ENCODE results near the gene FANCL.
"Not testable (repeated sequence)": the region's sequence is repeated elsewhere in the genome, so short reads cannot be mapped to it uniquely, and the experiment has no call there.

FANCL gene

DNA sequence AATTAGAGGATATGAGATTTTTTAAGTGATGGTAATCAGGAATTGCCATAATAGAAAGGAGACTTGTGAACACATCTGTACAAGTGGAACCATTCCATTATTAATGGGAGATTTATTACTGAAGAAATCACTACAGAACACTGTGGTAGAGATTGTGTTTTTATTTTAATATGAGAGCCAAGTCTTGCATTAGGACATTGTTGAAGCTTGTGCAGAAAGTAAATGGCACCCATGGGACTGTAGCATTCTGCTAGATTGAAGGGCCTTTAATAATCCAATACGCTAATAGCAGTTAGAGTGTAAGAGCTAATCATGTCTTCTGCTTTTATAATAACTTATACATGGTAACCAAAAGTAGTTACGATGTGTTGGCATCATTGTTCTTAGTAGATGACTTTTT is 110.9 kb downstream of the FANCL start:
- TF ChIP-seq, protein P1, sequence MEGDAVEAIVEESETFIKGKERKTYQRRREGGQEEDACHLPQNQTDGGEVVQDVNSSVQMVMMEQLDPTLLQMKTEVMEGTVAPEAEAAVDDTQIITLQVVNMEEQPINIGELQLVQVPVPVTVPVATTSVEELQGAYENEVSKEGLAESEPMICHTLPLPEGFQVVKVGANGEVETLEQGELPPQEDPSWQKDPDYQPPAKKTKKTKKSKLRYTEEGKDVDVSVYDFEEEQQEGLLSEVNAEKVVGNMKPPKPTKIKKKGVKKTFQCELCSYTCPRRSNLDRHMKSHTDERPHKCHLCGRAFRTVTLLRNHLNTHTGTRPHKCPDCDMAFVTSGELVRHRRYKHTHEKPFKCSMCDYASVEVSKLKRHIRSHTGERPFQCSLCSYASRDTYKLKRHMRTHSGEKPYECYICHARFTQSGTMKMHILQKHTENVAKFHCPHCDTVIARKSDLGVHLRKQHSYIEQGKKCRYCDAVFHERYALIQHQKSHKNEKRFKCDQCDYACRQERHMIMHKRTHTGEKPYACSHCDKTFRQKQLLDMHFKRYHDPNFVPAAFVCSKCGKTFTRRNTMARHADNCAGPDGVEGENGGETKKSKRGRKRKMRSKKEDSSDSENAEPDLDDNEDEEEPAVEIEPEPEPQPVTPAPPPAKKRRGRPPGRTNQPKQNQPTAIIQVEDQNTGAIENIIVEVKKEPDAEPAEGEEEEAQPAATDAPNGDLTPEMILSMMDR (IDR thresholded peaks at IDR 0.05; ENCODE audit: low read depth, low read length) = no peak
- DNase-seq (ENCODE audit: low read depth in 2 of 2) = no peak

DNA sequence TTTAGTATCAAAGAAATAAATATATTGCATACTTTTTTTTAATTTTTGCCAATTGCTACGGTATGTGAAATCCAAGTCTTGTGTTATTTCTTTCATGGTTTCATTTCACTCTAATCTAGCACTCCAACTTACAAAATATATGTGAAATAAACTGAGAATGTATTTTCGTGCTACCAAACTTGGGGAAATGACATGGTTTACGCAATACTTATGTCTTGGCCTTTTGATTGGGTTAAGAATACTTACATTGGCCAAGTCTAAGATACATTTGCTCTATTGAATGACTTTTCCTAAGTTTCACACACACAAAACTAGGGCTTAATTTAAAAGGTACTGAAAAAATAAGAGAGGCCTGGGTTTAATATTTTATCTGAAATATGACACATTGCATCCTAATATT is 114.0 kb downstream of the FANCL start:
- no peak overlapping the region for H3K4me3 ChIP-seq (replicated peaks in 1 of 2; ENCODE audit: low read depth in 2 of 2, low read length in 2 of 2)
- TF ChIP-seq, protein P1 (IDR thresholded peaks at IDR 0.05; ENCODE audit: low read depth, low read length) = no peak
- DNase-seq (ENCODE audit: low read depth in 2 of 2) = no peak

More for the DNA sequence above, 110.9 kb downstream of the FANCL start:
- no peak overlapping the region for H3K4me3 ChIP-seq (replicated peaks in 1 of 2; ENCODE audit: low read depth in 2 of 2, low read length in 2 of 2)

DNA sequence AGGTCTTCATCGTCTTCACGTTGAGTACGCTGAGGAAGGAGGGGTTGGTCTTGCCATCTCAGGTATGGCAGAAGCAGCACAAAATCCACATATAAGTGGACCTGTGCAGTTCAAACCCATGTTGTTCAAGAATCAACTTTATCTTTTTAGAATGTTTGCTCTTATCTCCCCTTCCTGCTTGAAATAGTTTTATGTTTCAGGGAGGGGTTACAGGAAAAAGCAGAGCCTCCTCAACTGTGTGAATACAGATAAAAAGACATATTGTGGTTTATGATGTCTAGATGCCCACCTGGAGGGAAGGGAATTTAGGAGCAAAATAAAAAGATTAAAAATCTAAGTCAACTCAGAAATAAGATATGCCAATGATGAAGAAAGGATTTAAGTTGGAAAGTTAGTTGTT is 118.6 kb downstream of the FANCL start:
- TF ChIP-seq, protein P1 (IDR thresholded peaks at IDR 0.05; ENCODE audit: low read depth, low read length) = no peak
- DNase-seq (ENCODE audit: low read depth in 2 of 2) = no peak
- H3K4me3 ChIP-seq (replicated peaks in 1 of 2; ENCODE audit: low read depth in 2 of 2, low read length in 2 of 2) = no peak overlapping the region

DNA sequence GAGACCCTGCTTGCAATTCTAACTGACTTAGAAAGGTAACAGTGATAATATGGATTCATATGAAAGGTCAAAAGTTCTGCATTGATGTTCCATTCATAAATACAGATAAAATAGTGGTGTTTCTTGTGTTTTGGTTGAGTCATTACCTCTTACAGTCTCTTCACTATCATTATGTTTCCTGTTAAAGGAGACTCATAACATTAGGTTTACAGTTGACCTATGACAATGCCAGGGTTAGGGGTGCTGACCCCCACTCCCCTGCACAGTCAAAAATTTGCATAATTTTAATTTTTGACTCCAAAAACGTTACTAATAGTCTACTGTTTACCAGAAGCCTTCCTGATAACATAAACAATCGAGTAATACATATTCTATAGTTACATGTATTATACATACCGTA is 119.1 kb downstream of the FANCL start:
- TF ChIP-seq, protein P1 (IDR thresholded peaks at IDR 0.05; ENCODE audit: low read depth, low read length) = no peak
- no peak overlapping the region for H3K4me3 ChIP-seq (replicated peaks in 1 of 2; ENCODE audit: low read depth in 2 of 2, low read length in 2 of 2)
- DNase-seq (ENCODE audit: low read depth in 2 of 2) = no peak

DNA sequence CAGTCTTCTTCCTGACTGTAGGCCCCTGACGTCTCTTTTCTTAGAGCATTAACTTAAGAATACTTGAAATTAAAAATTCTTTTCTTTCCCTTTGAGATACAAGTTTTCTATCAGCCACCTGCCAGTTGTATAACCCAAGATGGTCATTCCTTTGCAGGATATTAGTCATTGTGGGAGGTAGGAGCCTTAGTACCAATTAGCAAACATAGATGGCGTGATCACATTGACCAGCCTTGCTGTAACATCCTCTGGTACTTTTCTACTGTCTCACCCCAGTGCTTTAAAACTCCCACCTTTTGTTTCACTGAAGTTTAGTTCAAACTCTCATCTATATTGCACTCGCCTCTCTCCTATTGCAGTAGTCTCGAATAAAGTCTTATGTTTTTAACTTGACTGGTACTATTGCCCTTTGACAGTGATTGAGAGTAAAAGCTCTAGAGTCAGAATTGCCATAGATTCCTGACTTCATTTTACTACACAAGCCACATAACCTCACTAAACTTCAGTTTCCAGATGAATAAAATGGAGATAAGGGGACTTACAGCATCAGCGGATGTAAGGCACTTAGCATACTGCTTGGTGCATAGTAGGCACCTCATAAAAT is 120.4 kb downstream of the FANCL start:
- H3K4me3 ChIP-seq (replicated peaks in 1 of 2; ENCODE audit: low read depth in 2 of 2, low read length in 2 of 2) = no peak overlapping the region
- no peak for DNase-seq (ENCODE audit: low read depth in 2 of 2)
- TF ChIP-seq, protein P1 (IDR thresholded peaks at IDR 0.05; ENCODE audit: low read depth, low read length) = no peak

DNA sequence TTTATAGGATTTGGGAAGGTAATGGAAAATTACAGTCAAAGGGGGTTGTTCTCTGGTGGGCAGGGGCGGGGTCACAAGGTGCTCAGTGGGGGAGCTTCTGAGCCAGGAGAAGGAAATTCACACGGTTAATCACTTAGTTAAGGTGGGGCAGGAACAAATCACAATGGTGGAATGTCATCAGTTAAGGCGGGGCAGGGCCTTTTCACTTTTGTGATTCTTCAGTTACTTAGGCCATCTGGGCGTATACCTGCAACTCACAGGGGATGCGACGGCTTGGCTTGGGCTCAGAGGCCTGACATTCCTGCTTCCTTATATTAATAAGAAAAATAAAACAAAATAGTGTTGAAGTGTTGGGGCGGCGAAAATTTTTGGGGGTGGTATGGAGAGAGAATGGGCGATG is 127.6 kb downstream of the FANCL start:
- not testable (repeated sequence) for H3K4me3 ChIP-seq (replicated peaks in 1 of 2; ENCODE audit: low read depth in 2 of 2, low read length in 2 of 2); DNase-seq (ENCODE audit: low read depth in 2 of 2)

DNA sequence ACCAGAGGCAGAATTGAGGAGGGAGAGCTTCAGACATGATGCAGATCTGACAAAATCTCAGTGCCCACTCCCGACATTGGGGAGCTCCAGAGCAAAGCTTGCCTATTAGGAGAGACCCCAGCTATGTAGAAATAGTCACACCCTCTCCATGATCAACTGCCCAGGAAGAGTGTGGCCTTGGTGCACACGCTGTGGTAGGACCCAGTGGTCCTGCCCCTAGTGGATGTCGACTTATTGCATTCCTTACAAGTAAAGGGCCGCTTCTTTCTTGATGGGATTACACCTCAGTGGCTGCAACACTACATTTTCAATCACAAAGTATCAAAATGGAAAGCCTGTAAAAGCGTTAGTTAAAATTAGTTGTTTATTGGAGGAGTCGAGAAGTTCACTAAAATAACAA is 130.4 kb downstream of the FANCL start:
- DNase-seq (ENCODE audit: low read depth in 2 of 2) = no peak
- TF ChIP-seq, protein P1 (IDR thresholded peaks at IDR 0.05; ENCODE audit: low read depth, low read length) = no peak
- no peak overlapping the region for H3K4me3 ChIP-seq (replicated peaks in 1 of 2; ENCODE audit: low read depth in 2 of 2, low read length in 2 of 2)
